Ectodermal cell (in vitro differentiated cells): ENCODE data around the gene RPP14.

Source experiments
- H3K27ac ChIP-seq: 2 replicates; pipeline ENCODE4 v1.7.0; 2013; ENCODE audit warnings: mild to moderate bottlenecking, low read depth, low read length; ENCODE audit not compliant: insufficient read depth, poor library complexity, severe bottlenecking
- H3K27me3 ChIP-seq: 2 replicates; pipeline ENCODE4 v1.7.0; 2013; ENCODE audit warnings: mild to moderate bottlenecking, low read length; ENCODE audit not compliant: insufficient read depth, control insufficient read depth, poor library complexity, severe bottlenecking
- H3K36me3 ChIP-seq: one replicate; pipeline ENCODE4 v1.7.0; 2013; ENCODE audit warnings: low read length; ENCODE audit not compliant: control insufficient read depth, insufficient read depth
- H3K4me1 ChIP-seq: one replicate; pipeline ENCODE4 v1.7.0; 2013; ENCODE audit warnings: low read length; ENCODE audit not compliant: control insufficient read depth, insufficient read depth
- H3K4me3 ChIP-seq: 2 replicates; pipeline ENCODE4 v1.7.0; 2013; ENCODE audit warnings: low read depth, low read length, control low read depth; ENCODE audit not compliant: insufficient read depth
- H3K9me3 ChIP-seq: 2 replicates; pipeline ENCODE4 v1.7.0; 2013; ENCODE audit warnings: mild to moderate bottlenecking, low read length, moderate library complexity; ENCODE audit not compliant: control insufficient read depth
- WGBS, 2 experiments: methylation state at CpG; one replicate each; pipeline ENCODE4 v1.1.7; 2013; ENCODE audit warnings: missing lambda C conversion rate in 2 of 2; 5-methylcytosine and 5-hydroxymethylcytosine counted together

Gene RPP14

GRCh38 chr3:58308728-58309127 is 2.7 kb downstream of the RPP14 start:
- Histone ChIP-seq H3K36me3 (peaks cover 16% of the 10 kb centered on the region), H3K9me3 (no peaks in the 10 kb centered on the region), H3K27ac (no peak overlapping the region), H3K4me3 (no peak overlapping the region), H3K4me1 (peaks cover 4% of the 10 kb centered on the region), H3K27me3 (no peaks in the 10 kb centered on the region)
- WGBS, 2 experiments = 98 to 100% methylated on average over 1 of the region's 1 CpG

GRCh38 chr3:58317811-58318210 is 11.8 kb downstream of the RPP14 start:
- no peaks in the 10 kb centered on the region for H3K27me3 ChIP-seq
- H3K36me3 ChIP-seq = peaks cover 31% of the 10 kb centered on the region
- H3K4me3 ChIP-seq = no peak overlapping the region
- H3K4me1 ChIP-seq = peaks cover 4% of the 10 kb centered on the region
- 95 to 98% methylated on average over 2 of the region's 2 CpGs for WGBS, 2 experiments
- H3K9me3 ChIP-seq = no peaks in the 10 kb centered on the region
- H3K27ac ChIP-seq = no peak overlapping the region

- Histone ChIP-seq H3K9me3 (no peaks in the 10 kb centered on the region), H3K36me3 (peaks cover 18% of the 10 kb centered on the region), H3K27me3 (no peaks in the 10 kb centered on the region), H3K27ac (no peak overlapping the region), H3K4me3 (no peak overlapping the region), H3K4me1 (peaks cover 4% of the 10 kb centered on the region)
- WGBS, 2 experiments = 49 to 57% methylated on average over 7 of the region's 7 CpGs
These were observed 15.7 kb downstream of the RPP14 start for GRCh38 chr3:58321791-58322190.

- H3K9me3 ChIP-seq = no peaks in the 10 kb centered on the region
- no peak overlapping the region for H3K4me3 ChIP-seq
- peaks cover 4% of the 10 kb centered on the region for H3K4me1 ChIP-seq
- 96 to 97% methylated on average over 1 of the region's 1 CpG for WGBS, 2 experiments
- no peaks in the 10 kb centered on the region for H3K27me3 ChIP-seq
- H3K36me3 ChIP-seq = peaks cover 14% of the 10 kb centered on the region
- no peak overlapping the region for H3K27ac ChIP-seq
These were observed 16.7 kb downstream of the RPP14 start for GRCh38 chr3:58322793-58323192.

GRCh38 chr3:58323529-58324390 is 17.7 kb downstream of the RPP14 start:
- H3K27me3 ChIP-seq = no peaks in the 10 kb centered on the region
- 88 to 97% methylated on average over 3 of the region's 3 CpGs for WGBS, 2 experiments
- no peak overlapping the region for H3K27ac ChIP-seq
- no peaks in the 10 kb centered on the region for H3K9me3 ChIP-seq
- H3K4me3 ChIP-seq = no peak overlapping the region
- peaks cover 5% of the 10 kb centered on the region for H3K36me3 ChIP-seq
- H3K4me1 ChIP-seq = peaks cover 4% of the 10 kb centered on the region

- Histone ChIP-seq H3K4me1 (peaks cover 4% of the 10 kb centered on the region), H3K9me3 (no peaks in the 10 kb centered on the region), H3K27ac (no peak overlapping the region), H3K36me3 (no peaks in the 10 kb centered on the region), H3K27me3 (no peaks in the 10 kb centered on the region), H3K4me3 (no peak overlapping the region)
- WGBS, 2 experiments = 94% methylated on average over 6 to 7 of the region's 7 CpGs
These were observed 18.6 kb downstream of the RPP14 start for GRCh38 chr3:58324391-58325390.

- no peaks in the 10 kb centered on the region for H3K27me3 ChIP-seq
- no peaks in the 10 kb centered on the region for H3K36me3 ChIP-seq
- H3K27ac ChIP-seq = no peak overlapping the region
- H3K4me3 ChIP-seq = no peak overlapping the region
- WGBS, 2 experiments = 92 to 100% methylated on average over 1 to 2 of the region's 2 CpGs
- no peaks in the 10 kb centered on the region for H3K9me3 ChIP-seq
- H3K4me1 ChIP-seq = peaks cover 4% of the 10 kb centered on the region
These were observed 19.5 kb downstream of the RPP14 start for GRCh38 chr3:58325525-58325992.

- Histone ChIP-seq H3K4me1 (peaks cover 4% of the 10 kb centered on the region), H3K36me3 (no peaks in the 10 kb centered on the region), H3K27ac (no peak overlapping the region), H3K4me3 (no peak overlapping the region), H3K27me3 (no peaks in the 10 kb centered on the region), H3K9me3 (no peaks in the 10 kb centered on the region)
- 87 to 88% methylated on average over 8 of the region's 8 CpGs for WGBS, 2 experiments
These were observed 20.3 kb downstream of the RPP14 start for GRCh38 chr3:58326267-58326900.

GRCh38 chr3:58329150-58329921 is 23.3 kb downstream of the RPP14 start:
- Histone ChIP-seq H3K4me1 (peaks cover 6% of the 10 kb centered on the region), H3K27ac (no peak overlapping the region), H3K27me3 (peaks cover 16% of the 10 kb centered on the region), H3K4me3 (no peak overlapping the region), H3K9me3 (no peaks in the 10 kb centered on the region), H3K36me3 (no peaks in the 10 kb centered on the region)
- 89 to 94% methylated on average over 7 to 8 of the region's 8 CpGs for WGBS, 2 experiments
